NCI-H146 treated with DMSO at 0.1 percent for 48 hours (cell line): ENCODE data around the gene PCARE.

Experiments
- DNase-seq: peaks from one replicate; lab custom pipeline; 2025; ENCODE audit not compliant: unreplicated experiment; lab: John Stamatoyannopoulos, UW

The PCARE gene

GRCh38 chr2:29064346-29064715 lies 10.0 kb downstream of the PCARE start:
- DNase-seq, result no peak

GRCh38 chr2:29063646-29064345 lies 10.5 kb downstream of the PCARE start:
- DNase-seq, result no peak

GRCh38 chr2:29063056-29063455 lies 11.3 kb downstream of the PCARE start:
- DNase-seq, result no peak

- no peak for DNase-seq
Measured at GRCh38 chr2:29062371-29062770, 12.0 kb downstream of the PCARE start.

- DNase-seq, result no peak
Measured at GRCh38 chr2:29061616-29062015, 12.7 kb downstream of the PCARE start.

- no peak for DNase-seq
Measured at GRCh38 chr2:29061176-29061575, 13.1 kb downstream of the PCARE start.

- no peak for DNase-seq
Measured at GRCh38 chr2:29060441-29060840, 13.9 kb downstream of the PCARE start.

GRCh38 chr2:29059624-29060023 lies 14.7 kb downstream of the PCARE start:
- no peak for DNase-seq

- no peak for DNase-seq
Measured at GRCh38 chr2:29057006-29057405, 17.3 kb downstream of the PCARE start.

- no peak for DNase-seq
Measured at GRCh38 chr2:29056452-29056851, 17.9 kb downstream of the PCARE start.

- no peak for DNase-seq
Measured at GRCh38 chr2:29055601-29056000, 18.7 kb downstream of the PCARE start.

- DNase-seq, result no peak
Measured at GRCh38 chr2:29054430-29054829, 19.9 kb downstream of the PCARE start.

- no peak for DNase-seq
Measured at GRCh38 chr2:29053670-29054400, 20.5 kb downstream of the PCARE start.

GRCh38 chr2:29053223-29053622 lies 21.1 kb downstream of the PCARE start:
- DNase-seq, result no peak

- no peak for DNase-seq
Measured at GRCh38 chr2:29052807-29053206, 21.5 kb downstream of the PCARE start.

GRCh38 chr2:29051730-29052129 lies 22.6 kb downstream of the PCARE start:
- DNase-seq, result no peak

GRCh38 chr2:29050591-29050990 lies 23.7 kb downstream of the PCARE start:
- DNase-seq, result no peak

GRCh38 chr2:29047083-29047845 lies 27.1 kb downstream of the PCARE start:
- peak; percentile 16 for DNase-seq

GRCh38 chr2:29046321-29046720 lies 28.0 kb downstream of the PCARE start:
- no peak for DNase-seq

- DNase-seq, result no peak
Measured at GRCh38 chr2:29044459-29044858, 29.9 kb downstream of the PCARE start.

- peak; percentile 53 for DNase-seq
Measured at GRCh38 chr2:29042561-29043075, 31.7 kb downstream of the PCARE start.

GRCh38 chr2:29041161-29041660 lies 33.1 kb downstream of the PCARE start:
- no peak for DNase-seq
